Panc1 (cell line): ENCODE measurements around the gene SLC26A11. TPM values are rescaled to one million over a fixed set of nuclear protein-coding genes. Genes with fewer than 3 reads are reported as not detected.

Experiments
- ATAC-seq: fragments of 200-7000 bp; cut with Tn5 transposase; 2 replicates; pipeline ENCODE4 v1.9.1; 2020; ENCODE audit warnings: mild to moderate bottlenecking, moderate library complexity
- BruUV-seq: library from RNA; stranded (reverse); fragments of 400-500 nt; replicated peaks from 2 replicates; lab custom pipeline; 2021; lab: Mats Ljungman, UMichigan
- CTCF ChIA-PET: fragments of 300-600 bp; sonication (Branson Sonifier 250); formaldehyde crosslinking; loops from one replicate; lab custom pipeline; 2022; ENCODE audit warnings: antibody characterized with exemption; lab: Charles Lee
- POLR2A ChIA-PET: fragments of 300-600 bp; sonication (Branson Sonifier 250); formaldehyde crosslinking; loops from one replicate; lab custom pipeline; 2022; ENCODE audit warnings: antibody characterized with exemption; lab: Charles Lee
- DNase-seq: peaks from one replicate; pipeline ENCODE4 v3.0.0-alpha.2; 2010; ENCODE audit warnings: low read depth, low spot score
- H3K27ac ChIP-seq: 2 replicates; pipeline ENCODE4 v1.5.1; 2011; ENCODE audit warnings: mild to moderate bottlenecking, low read length, inconsistent platforms
- H3K27me3 ChIP-seq: fragments of 200-500 bp; sonication (Bioruptor generic); 2 replicates; pipeline ENCODE4 v1.6.0; 2014; ENCODE audit warnings: low read length, inconsistent platforms; ENCODE audit not compliant: control insufficient read depth, insufficient read depth
- H3K36me3 ChIP-seq: fragments of 200-500 bp; sonication (Bioruptor generic); 2 replicates; pipeline ENCODE4 v1.5.1; 2014; ENCODE audit warnings: inconsistent platforms, mild to moderate bottlenecking, low read length, moderate library complexity; ENCODE audit not compliant: control insufficient read depth, insufficient read depth
- H3K4me1 ChIP-seq: 2 replicates; pipeline ENCODE4 v1.5.1; 2011; ENCODE audit warnings: inconsistent platforms, mild to moderate bottlenecking, low read length, moderate library complexity; ENCODE audit not compliant: control insufficient read depth, insufficient read depth
- H3K4me3 ChIP-seq, 2 experiments: 2 replicates each; pipeline ENCODE4 v1.5.1; 2011 to 2012; ENCODE audit warnings: low read depth in 2 of 2, low read length in 2 of 2, mild to moderate bottlenecking in 2 of 2, inconsistent platforms in 1 of 2, moderate library complexity in 1 of 2
- H3K9me3 ChIP-seq: fragments of 200-500 bp; sonication (Bioruptor generic); 2 replicates; pipeline ENCODE4 v1.5.1; 2014; ENCODE audit warnings: low read depth, mild to moderate bottlenecking, inconsistent platforms, low read length, moderate library complexity; ENCODE audit not compliant: control insufficient read depth, insufficient read depth
- CTCF ChIP-seq: fragments of 450-650 bp; IDR thresholded peaks from 2 replicates; pipeline ENCODE4 v1.5.1; 2017; ENCODE audit warnings: mild to moderate bottlenecking
- POLR2AphosphoS5 ChIP-seq: IDR thresholded peaks from 2 replicates; pipeline ENCODE4 v1.6.1; 2012; ENCODE audit warnings: mild to moderate bottlenecking, low read depth, low read length, moderate library complexity
- SIN3A ChIP-seq: IDR thresholded peaks from 2 replicates; pipeline ENCODE4 v1.6.1; 2012; ENCODE audit warnings: low read depth, mild to moderate bottlenecking, low read length, moderate library complexity, borderline replicate concordance; ENCODE audit not compliant: insufficient read depth
- TCF7L2 ChIP-seq: IDR thresholded peaks from 2 replicates; pipeline ENCODE4 v1.6.1; 2011; ENCODE audit warnings: mild to moderate bottlenecking, low read depth, low read length, inconsistent platforms
- in situ Hi-C: cut with HindIII; loops from 2 replicates; pipeline ENCODE4 v1.10.0; 2016; ENCODE audit warnings: low sequenced_read_pairs, low pct_unique_long_range_greater_than_20kb
- intact Hi-C: fragments of 100-400 bp; cut with micrococcal nuclease; formaldehyde crosslinking; loops from one replicate; pipeline ENCODE4 v1.10.0; 2022; ENCODE audit not compliant: unreplicated experiment
- total RNA-seq: library from RNA; stranded (reverse); gene quantifications from one replicate; pipeline ENCODE4 v1.2.1, GENCODE V29; 2021; ENCODE audit not compliant: unreplicated experiment
- TF ChIP-seq, protein P1 (sequence below), 2 experiments: IDR thresholded peaks; 2 replicates each; pipeline ENCODE4 v1.6.1; 2011 to 2012; ENCODE audit warnings: low read depth in 2 of 2, control low read depth in 1 of 2, low read length in 1 of 2, mild to moderate bottlenecking in 1 of 2, moderate library complexity in 1 of 2; ENCODE audit not compliant: insufficient read depth in 1 of 2

SLC26A11 gene
- total RNA-seq, 1 experiment from 2014 or later, result 30.9 TPM

DNA sequence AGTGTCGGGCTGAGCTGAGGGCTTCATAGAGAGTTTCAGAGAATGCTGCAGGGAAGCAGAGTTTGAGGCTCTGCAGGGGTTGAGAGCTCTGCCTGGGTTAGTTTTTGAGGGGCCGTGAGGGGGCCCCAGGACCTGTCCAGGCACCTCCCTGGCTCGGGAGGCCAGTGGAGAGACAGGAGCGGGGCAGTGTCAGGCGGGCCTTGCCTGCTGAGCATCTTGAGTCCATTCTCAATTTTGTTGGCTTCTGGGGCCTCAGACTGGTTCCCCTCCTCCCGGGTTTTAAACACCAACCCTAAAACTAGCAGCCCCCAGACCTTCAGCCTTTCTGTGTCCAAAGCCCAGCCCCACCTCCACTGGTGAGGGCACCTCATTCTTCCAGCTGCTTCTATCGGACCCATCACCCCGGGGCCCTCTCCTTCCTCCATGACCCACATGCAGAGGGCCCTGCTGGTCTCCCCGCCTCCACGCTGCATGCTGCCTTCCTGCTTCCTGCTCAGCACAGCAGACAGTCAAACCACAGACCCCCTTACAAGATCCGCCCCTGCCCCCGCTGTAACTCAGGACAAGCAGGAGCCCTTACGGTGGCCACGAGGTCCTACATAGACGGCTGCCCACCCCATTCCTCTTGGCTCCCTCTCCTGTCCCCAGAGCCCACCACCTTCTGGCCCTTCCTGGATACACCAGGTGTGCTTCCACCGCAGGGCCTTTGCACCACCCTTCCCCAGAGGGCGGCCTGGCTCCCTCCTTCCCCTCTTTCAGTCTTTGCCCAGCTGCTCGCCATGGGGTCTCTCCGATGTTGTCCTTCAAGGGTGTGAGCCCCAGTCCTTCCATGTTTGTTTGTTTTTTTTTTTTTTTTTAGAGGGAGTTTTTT, 44.2 kb downstream of the SLC26A11 start:
- ChIA-PET POLR2A (no interaction called here), CTCF (no interaction called here)
- no TSS peak for BruUV-seq
- H3K4me3 ChIP-seq, result peak overlapping the region; percentile 6 to 38; a peak in 3 of 4 replicates
- H3K27ac ChIP-seq, result peak overlapping the region; percentile 78
- no peaks in the 10 kb centered on the region for H3K27me3 ChIP-seq
- no peaks in the 10 kb centered on the region for H3K9me3 ChIP-seq
- DNase-seq (no peak), ATAC-seq (no peak)
- no peaks in the 10 kb centered on the region; the same call in none of the 2 replicates for H3K36me3 ChIP-seq
- TF ChIP-seq CTCF, result no peak
- TF ChIP-seq POLR2AphosphoS5, result no peak
- TF ChIP-seq, protein P1, sequence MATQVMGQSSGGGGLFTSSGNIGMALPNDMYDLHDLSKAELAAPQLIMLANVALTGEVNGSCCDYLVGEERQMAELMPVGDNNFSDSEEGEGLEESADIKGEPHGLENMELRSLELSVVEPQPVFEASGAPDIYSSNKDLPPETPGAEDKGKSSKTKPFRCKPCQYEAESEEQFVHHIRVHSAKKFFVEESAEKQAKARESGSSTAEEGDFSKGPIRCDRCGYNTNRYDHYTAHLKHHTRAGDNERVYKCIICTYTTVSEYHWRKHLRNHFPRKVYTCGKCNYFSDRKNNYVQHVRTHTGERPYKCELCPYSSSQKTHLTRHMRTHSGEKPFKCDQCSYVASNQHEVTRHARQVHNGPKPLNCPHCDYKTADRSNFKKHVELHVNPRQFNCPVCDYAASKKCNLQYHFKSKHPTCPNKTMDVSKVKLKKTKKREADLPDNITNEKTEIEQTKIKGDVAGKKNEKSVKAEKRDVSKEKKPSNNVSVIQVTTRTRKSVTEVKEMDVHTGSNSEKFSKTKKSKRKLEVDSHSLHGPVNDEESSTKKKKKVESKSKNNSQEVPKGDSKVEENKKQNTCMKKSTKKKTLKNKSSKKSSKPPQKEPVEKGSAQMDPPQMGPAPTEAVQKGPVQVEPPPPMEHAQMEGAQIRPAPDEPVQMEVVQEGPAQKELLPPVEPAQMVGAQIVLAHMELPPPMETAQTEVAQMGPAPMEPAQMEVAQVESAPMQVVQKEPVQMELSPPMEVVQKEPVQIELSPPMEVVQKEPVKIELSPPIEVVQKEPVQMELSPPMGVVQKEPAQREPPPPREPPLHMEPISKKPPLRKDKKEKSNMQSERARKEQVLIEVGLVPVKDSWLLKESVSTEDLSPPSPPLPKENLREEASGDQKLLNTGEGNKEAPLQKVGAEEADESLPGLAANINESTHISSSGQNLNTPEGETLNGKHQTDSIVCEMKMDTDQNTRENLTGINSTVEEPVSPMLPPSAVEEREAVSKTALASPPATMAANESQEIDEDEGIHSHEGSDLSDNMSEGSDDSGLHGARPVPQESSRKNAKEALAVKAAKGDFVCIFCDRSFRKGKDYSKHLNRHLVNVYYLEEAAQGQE (IDR thresholded peaks at IDR 0.05; ENCODE audit: insufficient read depth in 1 of 2, low read depth in 2 of 2, low read length in 1 of 2), result no peak
- no peak for TF ChIP-seq TCF7L2
- TF ChIP-seq SIN3A, result no peak
- H3K4me1 ChIP-seq, result peaks cover 28% of the 10 kb centered on the region
- intact Hi-C loops, result no loop called here
- in situ Hi-C loops, result no loop called here

DNA sequence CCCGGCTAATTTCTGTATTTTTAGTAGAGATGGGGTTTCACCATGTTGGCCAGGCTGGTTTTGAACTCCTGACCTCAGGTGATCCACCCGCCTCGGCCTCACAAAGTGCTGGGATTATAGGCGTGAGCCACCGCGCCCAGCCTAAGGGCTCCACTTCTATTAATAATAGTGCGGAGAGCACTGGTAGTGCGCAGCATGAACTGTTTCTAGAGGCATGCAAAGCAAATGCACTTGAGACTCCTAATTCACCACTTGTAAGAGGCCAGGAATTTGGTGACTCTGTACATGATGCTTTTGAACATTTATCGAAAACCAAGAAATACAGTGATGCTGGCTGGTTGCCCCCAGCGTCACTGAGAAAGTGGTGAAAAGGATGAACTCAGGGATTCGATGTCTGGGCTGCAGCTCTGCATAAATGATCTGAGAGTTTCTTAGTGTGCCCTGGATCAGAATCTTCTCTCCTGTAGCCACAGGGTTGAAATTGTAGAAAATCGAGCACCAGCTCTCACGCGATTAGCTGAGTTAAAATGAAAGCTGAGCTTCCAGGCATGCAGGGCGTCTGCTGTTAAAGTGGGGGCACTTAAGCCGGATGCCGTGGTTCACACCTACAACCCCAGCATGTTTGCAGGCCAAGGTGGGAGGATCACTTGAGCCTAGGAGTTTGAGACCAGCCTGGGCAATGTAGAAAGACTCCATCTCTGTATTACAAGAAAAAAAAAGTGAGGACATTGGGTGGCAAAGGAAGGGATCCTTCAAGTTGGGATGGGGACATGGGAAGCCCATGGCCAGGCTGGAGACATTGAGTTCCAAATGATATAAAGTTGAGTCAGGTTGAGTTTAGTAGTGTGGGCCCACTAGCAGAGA, 45.2 kb downstream of the SLC26A11 start:
- in situ Hi-C loops (no loop called here), intact Hi-C loops (no loop called here)
- no peak for TF ChIP-seq POLR2AphosphoS5
- TF ChIP-seq, protein P1 (IDR thresholded peaks at IDR 0.05; ENCODE audit: insufficient read depth in 1 of 2, low read depth in 2 of 2, low read length in 1 of 2), result no peak
- TF ChIP-seq SIN3A, result no peak
- TF ChIP-seq TCF7L2, result no peak
- TF ChIP-seq CTCF, result no peak
- Histone ChIP-seq H3K27ac (0 out of 2 replicates have a peak overlapping the region, but pooled peaks have one; percentile 5), H3K36me3 (no peaks in the 10 kb centered on the region; the same call in none of the 2 replicates), H3K27me3 (no peaks in the 10 kb centered on the region), H3K9me3 (no peaks in the 10 kb centered on the region), H3K4me1 (peaks cover 23% of the 10 kb centered on the region), H3K4me3 (no peak overlapping the region)
- BruUV-seq, result TSS peak; percentile 15
- no peak for DNase-seq
- POLR2A ChIA-PET, result no interaction called here
- CTCF ChIA-PET, result no interaction called here
- ATAC-seq, result no peak
